Stimulated activated CD4-positive, alpha-beta T cell treated with anti-CD3 and anti-CD28 coated beads, Interleukin-12 subunit alpha, Interleukin-12 subunit beta, amount 100 ng/mL, for 48 hours (primary cell): ENCODE data around the gene PTPA.
A peak's percentile ranks its signal among the peaks of the same experiment; 100 is the strongest.

ENCODE experiments used
- DNase-seq, 3 donors: peaks; one replicate each; pipeline ENCODE4 v3.0.0-alpha.2; 2020; ENCODE audit warnings: low read depth in 2 of 3, low spot score in 1 of 3

The PTPA gene

GRCh38 chr9:129081388-129081904 is 29.8 kb upstream of the PTPA start:
- peak in 1 of 3 donors; percentile 11 for DNase-seq

- DNase-seq: no peak
These were observed 27.1 kb upstream of the PTPA start for GRCh38 chr9:129084087-129084486.

- no peak for DNase-seq
These were observed 22.0 kb upstream of the PTPA start for GRCh38 chr9:129089246-129089645.

GRCh38 chr9:129093602-129094386 is 17.4 kb upstream of the PTPA start:
- DNase-seq: no peak

GRCh38 chr9:129094387-129095169 is 16.6 kb upstream of the PTPA start:
- DNase-seq: no peak

- DNase-seq: no peak
These were observed 16.0 kb upstream of the PTPA start for GRCh38 chr9:129095170-129095667.

GRCh38 chr9:129095908-129096307 is 15.3 kb upstream of the PTPA start:
- DNase-seq: no peak

GRCh38 chr9:129097671-129098306 is 13.4 kb upstream of the PTPA start:
- no peak for DNase-seq

- DNase-seq: no peak
These were observed 12.9 kb upstream of the PTPA start for GRCh38 chr9:129098328-129098727.

GRCh38 chr9:129100383-129101169 is 10.6 kb upstream of the PTPA start:
- no peak for DNase-seq

GRCh38 chr9:129101279-129101678 is 9.9 kb upstream of the PTPA start:
- DNase-seq: no peak

- no peak for DNase-seq
These were observed 9.1 kb upstream of the PTPA start for GRCh38 chr9:129102095-129102525.

GRCh38 chr9:129102791-129103594 is 8.2 kb upstream of the PTPA start:
- no peak for DNase-seq

- no peak for DNase-seq
These were observed 7.6 kb upstream of the PTPA start for GRCh38 chr9:129103595-129103965.

GRCh38 chr9:129104051-129104450 is 7.2 kb upstream of the PTPA start:
- DNase-seq: no peak

GRCh38 chr9:129105857-129106694 is 5.1 kb upstream of the PTPA start:
- no peak for DNase-seq

- DNase-seq: no peak
These were observed 3.6 kb upstream of the PTPA start for GRCh38 chr9:129107651-129108050.

GRCh38 chr9:129108083-129108804 is 3.0 kb upstream of the PTPA start:
- DNase-seq: no peak
